ENCODE measurements around the gene CAMKK2. TPM values are rescaled to one million over a fixed set of nuclear protein-coding genes. Genes with fewer than 3 reads are reported as not detected.

CAMKK2 gene
- total and polyA plus RNA-seq, 9 of the 15 experiments (the other 6 are each of a cell fraction or from before 2014, with no cell fraction given) = 4.3 to 32.0 (median 18.2) TPM

GRCh38 chr12:121196902-121197301 lies 99.6 kb downstream of the CAMKK2 start (continued):
- TF ChIP-seq ZNF592 (IDR thresholded peaks at IDR 0.05) (peak; percentile 61), YBX1 (IDR thresholded peaks at IDR 0.05) (no peak), ZNF175 (CRISPR knock-in tag; IDR thresholded peaks at IDR 0.05; ENCODE audit: low read depth) (0 out of 2 replicates have a peak, but pooled peaks have one; percentile 39), ZNF12 (CRISPR knock-in tag; IDR thresholded peaks at IDR 0.05) (no peak), BACH1 (tag; IDR thresholded peaks at IDR 0.05) (no peak), ZNF217 (CRISPR knock-in tag; IDR thresholded peaks at IDR 0.05) (no peak), ATF3 (IDR thresholded peaks at IDR 0.05) (peak; percentile 51; the same call in 1 of the 2 replicates), ATF3 (CRISPR knock-in tag; conservative IDR thresholded peaks at IDR 0.05) (no peak), CCAR2 (IDR thresholded peaks at IDR 0.05; ENCODE audit: low read depth, low read length) (no peak), L3MBTL2 (IDR thresholded peaks at IDR 0.05) (peak; percentile 42; the same call in 1 of the 2 replicates), ZBTB34 (CRISPR knock-in tag; IDR thresholded peaks at IDR 0.05) (no peak), ZNF133 (CRISPR knock-in tag; IDR thresholded peaks at IDR 0.05) (no peak)

All from K562 (cell line).